NCI-H510A treated with DMSO at 0.1 percent for 48 hours (cell line): ENCODE measurements around the gene LSM8.
"Not testable (repeated sequence)": the region's sequence is repeated elsewhere in the genome, so short reads cannot be mapped to it uniquely, and the experiment has no call there.

Experiments
- DNase-seq: peaks from one replicate; lab custom pipeline; 2025; lab: John Stamatoyannopoulos, UW

LSM8 gene

GRCh38 chr7:118214051-118214832, 30.3 kb downstream of the LSM8 start:
- DNase-seq, result peak; percentile 63

GRCh38 chr7:118214833-118215182, 30.8 kb downstream of the LSM8 start:
- no peak for DNase-seq

- DNase-seq, result no peak
Measured at GRCh38 chr7:118217210-118217619, 33.3 kb downstream of the LSM8 start.

- DNase-seq, result no peak
Measured at GRCh38 chr7:118218413-118219156, 34.6 kb downstream of the LSM8 start.

GRCh38 chr7:118219157-118219512, 35.2 kb downstream of the LSM8 start:
- no peak for DNase-seq

GRCh38 chr7:118220583-118220982, 36.6 kb downstream of the LSM8 start:
- no peak for DNase-seq

- no peak for DNase-seq
Measured at GRCh38 chr7:118222591-118222990, 38.6 kb downstream of the LSM8 start.

GRCh38 chr7:118224521-118224920, 40.6 kb downstream of the LSM8 start, which contains the start of gene ANKRD7:
Gene ANKRD7 (plus strand): TSS chr7:118224704. CDS start chr7:118224831, 127 bp downstream.
- no peak for DNase-seq

GRCh38 chr7:118232837-118233236, 48.9 kb downstream of the LSM8 start:
- DNase-seq, result no peak

GRCh38 chr7:118233799-118234198, 49.8 kb downstream of the LSM8 start:
- DNase-seq, result no peak

GRCh38 chr7:118239014-118239413, 55.0 kb downstream of the LSM8 start:
- DNase-seq, result no peak

- DNase-seq, result not testable (repeated sequence)
Measured at GRCh38 chr7:118240320-118240719, 56.4 kb downstream of the LSM8 start.
